Muscle layer of duodenum (tissue), 2 donors: ENCODE data around the gene PLPPR1.
"Not testable (repeated sequence)": the region's sequence is repeated elsewhere in the genome, so short reads cannot be mapped to it uniquely, and the experiment has no call there.

ENCODE experiments used
- H3K27ac ChIP-seq: one replicate; pipeline ENCODE4 v1.7.0; 2013; ENCODE audit warnings: mild to moderate bottlenecking, low read length
- H3K27me3 ChIP-seq: one replicate; pipeline ENCODE4 v1.7.0; 2013; ENCODE audit warnings: low read depth, mild to moderate bottlenecking, control low read depth, low read length
- H3K36me3 ChIP-seq, 2 donors: one replicate each; pipeline ENCODE4 v1.7.0; 2013; ENCODE audit warnings: low read length in 2 of 2, control low read depth in 1 of 2, mild to moderate bottlenecking in 1 of 2; ENCODE audit not compliant: insufficient read depth in 2 of 2, control insufficient read depth in 1 of 2
- H3K4me1 ChIP-seq, 2 donors: one replicate each; pipeline ENCODE4 v1.7.0; 2013; ENCODE audit warnings: low read length in 2 of 2, mild to moderate bottlenecking in 2 of 2, control low read depth in 1 of 2, moderate library complexity in 1 of 2; ENCODE audit not compliant: insufficient read depth in 2 of 2, control insufficient read depth in 1 of 2
- H3K4me3 ChIP-seq, 2 donors: one replicate each; pipeline ENCODE4 v1.7.0; 2013; ENCODE audit warnings: low read length in 2 of 2, low read depth in 1 of 2, mild to moderate bottlenecking in 1 of 2
- H3K9me3 ChIP-seq, 2 donors: one replicate each; pipeline ENCODE4 v1.7.0; 2013; ENCODE audit warnings: low read length in 2 of 2, control low read depth in 1 of 2, mild to moderate bottlenecking in 1 of 2; ENCODE audit not compliant: control insufficient read depth in 1 of 2
- donor health status: healthy.

Gene PLPPR1

DNA sequence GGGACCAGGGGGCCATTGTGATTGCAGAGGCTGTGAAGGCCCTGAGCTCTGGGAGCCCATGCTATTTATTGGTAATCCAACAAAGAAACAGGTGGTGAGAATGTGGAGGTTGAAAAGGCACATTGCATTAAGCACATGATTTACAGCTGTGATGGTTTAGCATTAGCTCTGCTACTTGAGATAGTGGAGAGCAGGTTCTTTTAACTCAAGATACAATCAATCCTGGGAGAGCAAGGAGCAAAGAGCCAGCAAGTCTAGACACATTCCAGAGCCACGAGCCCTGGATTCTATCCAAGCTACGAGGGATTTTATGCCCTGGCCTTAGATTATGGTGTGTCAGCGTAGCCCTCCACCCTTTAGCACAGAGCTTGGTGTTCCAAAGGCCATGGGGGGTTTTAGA lies 98.8 kb downstream of the PLPPR1 start:
- not testable (repeated sequence) for H3K27ac ChIP-seq, H3K27me3 ChIP-seq, H3K4me3 ChIP-seq, H3K4me1 ChIP-seq, H3K36me3 ChIP-seq
- H3K9me3 ChIP-seq: peaks cover 0 to 18% of the 10 kb centered on the region in 2 donors

DNA sequence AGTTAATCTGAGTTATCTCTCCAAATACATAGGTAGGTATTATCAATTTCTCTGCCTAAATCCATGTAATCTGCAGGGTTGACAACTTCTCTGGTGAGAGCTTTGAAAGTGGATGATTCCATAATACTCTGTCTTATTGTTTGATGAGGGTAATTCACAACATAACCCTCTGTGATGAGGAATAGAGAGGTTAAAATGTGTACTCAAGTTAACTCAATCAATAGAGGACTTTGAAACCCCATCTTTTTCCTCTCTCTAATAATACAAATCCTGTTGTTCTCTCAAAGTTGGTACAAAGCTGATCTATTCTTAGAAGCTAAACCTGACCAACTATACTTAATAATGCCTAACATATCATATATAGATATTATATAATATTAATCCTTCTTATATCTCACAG lies 100.1 kb downstream of the PLPPR1 start:
- H3K4me3 ChIP-seq: no peak overlapping the region
- H3K4me1 ChIP-seq: no peaks in the 10 kb centered on the region
- H3K27me3 ChIP-seq: no peaks in the 10 kb centered on the region
- H3K36me3 ChIP-seq: no peaks in the 10 kb centered on the region
- H3K9me3 ChIP-seq: peaks cover 0 to 18% of the 10 kb centered on the region in 2 donors
- no peak overlapping the region for H3K27ac ChIP-seq

DNA sequence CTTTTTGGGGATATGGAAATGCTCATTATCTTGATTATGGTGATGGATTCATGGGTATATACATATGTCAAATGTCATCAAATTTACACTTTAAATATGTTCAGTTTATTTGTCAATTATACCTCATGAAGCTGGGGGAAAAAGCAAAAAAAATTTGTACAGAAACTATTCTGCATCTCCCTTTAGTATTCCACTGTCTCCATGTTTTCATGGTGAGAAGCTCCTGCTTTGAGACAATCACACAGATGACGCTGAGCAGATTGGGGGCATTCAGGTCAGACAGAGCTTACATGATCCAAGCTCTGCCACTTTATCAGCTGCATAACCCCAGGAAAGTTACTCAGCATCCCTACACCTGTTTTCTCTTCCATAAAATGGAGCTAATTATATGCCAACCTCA lies 101.5 kb downstream of the PLPPR1 start:
- Histone ChIP-seq H3K9me3 (peaks cover 0 to 15% of the 10 kb centered on the region in 2 donors), H3K4me1 (no peaks in the 10 kb centered on the region), H3K27me3 (no peaks in the 10 kb centered on the region), H3K27ac (no peak overlapping the region), H3K4me3 (no peak overlapping the region), H3K36me3 (no peaks in the 10 kb centered on the region)

DNA sequence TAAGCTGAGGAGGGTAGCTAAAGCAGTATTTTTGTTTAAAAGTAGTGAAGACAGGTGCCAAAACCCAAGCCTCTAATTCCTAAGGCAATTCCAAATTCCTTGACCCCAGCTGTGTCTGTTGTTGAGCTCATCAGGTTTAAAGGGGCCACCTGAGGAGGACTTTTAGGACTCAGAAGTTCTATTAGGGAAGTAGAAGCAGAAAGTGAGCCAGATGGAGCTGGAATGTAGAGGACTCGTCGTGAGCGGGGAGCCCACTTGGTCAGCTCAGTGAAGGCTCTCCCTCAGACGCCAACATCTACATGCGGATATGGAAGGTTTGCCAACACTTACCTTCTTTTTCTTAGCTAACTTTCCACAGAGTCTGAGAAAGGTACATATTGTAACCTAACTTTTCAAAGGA lies 102.8 kb downstream of the PLPPR1 start:
- H3K4me1 ChIP-seq: no peaks in the 10 kb centered on the region
- H3K9me3 ChIP-seq: peaks cover 0 to 12% of the 10 kb centered on the region in 2 donors
- H3K4me3 ChIP-seq: no peak overlapping the region
- H3K36me3 ChIP-seq: no peaks in the 10 kb centered on the region
- no peaks in the 10 kb centered on the region for H3K27me3 ChIP-seq
- no peak overlapping the region for H3K27ac ChIP-seq

DNA sequence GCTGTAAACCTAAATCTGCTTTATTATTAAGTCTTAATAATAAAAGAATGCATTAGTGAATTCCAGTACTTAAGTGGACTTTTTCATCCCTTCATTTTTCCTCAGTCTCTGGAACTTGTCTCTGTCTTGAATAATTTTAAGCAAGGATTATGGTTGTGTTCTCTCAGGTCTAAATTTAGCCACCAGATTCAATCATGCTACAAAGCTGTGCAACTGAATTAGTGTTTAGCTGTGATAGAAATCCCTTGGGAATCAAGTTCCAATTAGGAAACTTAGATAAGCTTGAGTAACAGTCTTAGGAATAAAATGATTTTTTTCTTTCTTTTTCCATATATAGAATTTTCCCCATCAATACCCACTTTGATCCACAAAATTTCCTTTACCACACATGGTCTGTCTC lies 104.3 kb downstream of the PLPPR1 start:
- no peaks in the 10 kb centered on the region for H3K27me3 ChIP-seq
- no peak overlapping the region for H3K27ac ChIP-seq
- no peak overlapping the region for H3K4me3 ChIP-seq
- H3K36me3 ChIP-seq: no peaks in the 10 kb centered on the region
- H3K9me3 ChIP-seq: no peaks in the 10 kb centered on the region
- no peaks in the 10 kb centered on the region for H3K4me1 ChIP-seq

DNA sequence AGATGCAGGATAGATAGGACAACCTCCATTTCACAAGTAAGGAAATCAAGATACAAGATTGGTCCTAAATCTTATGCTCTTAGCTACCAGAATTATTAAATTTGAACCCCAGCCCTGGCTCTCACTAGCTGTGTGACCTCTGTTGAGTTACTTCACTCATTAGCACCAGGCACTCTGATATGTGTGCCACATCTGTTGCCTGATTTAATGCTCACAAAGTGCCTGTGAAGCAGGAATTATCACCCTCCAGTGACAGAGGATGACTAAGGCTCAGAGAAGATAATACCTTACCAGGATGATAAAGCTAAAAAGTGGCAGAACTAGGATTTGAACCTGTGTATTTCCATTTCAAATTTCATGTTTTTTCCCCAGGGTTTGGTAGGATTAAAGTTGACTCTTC lies 110.0 kb downstream of the PLPPR1 start:
- no peak overlapping the region for H3K27ac ChIP-seq
- H3K4me3 ChIP-seq: no peak overlapping the region
- H3K36me3 ChIP-seq: no peaks in the 10 kb centered on the region
- no peaks in the 10 kb centered on the region for H3K9me3 ChIP-seq
- H3K27me3 ChIP-seq: no peaks in the 10 kb centered on the region
- no peaks in the 10 kb centered on the region for H3K4me1 ChIP-seq

DNA sequence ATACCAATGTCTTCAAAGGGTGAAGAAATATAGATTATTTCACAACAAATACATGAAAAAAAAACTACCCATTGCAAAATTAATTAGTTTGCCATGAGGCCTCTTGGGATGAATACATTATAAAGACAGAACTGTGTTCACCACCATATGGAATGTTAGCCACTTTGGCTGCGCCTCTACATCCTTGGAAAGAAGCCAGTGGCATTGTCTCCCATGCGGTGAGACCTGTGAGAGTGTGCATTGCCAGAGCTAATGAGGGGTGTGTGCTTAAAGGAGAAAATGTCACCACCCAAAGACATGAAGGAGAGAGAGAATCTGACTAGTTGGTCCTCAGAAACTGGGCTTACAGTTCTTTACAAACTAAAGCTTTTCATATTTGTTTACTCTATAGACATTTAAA lies 110.6 kb downstream of the PLPPR1 start:
- no peaks in the 10 kb centered on the region for H3K4me1 ChIP-seq
- H3K27me3 ChIP-seq: no peaks in the 10 kb centered on the region
- no peaks in the 10 kb centered on the region for H3K9me3 ChIP-seq
- no peaks in the 10 kb centered on the region for H3K36me3 ChIP-seq
- H3K4me3 ChIP-seq: no peak overlapping the region
- H3K27ac ChIP-seq: no peak overlapping the region

DNA sequence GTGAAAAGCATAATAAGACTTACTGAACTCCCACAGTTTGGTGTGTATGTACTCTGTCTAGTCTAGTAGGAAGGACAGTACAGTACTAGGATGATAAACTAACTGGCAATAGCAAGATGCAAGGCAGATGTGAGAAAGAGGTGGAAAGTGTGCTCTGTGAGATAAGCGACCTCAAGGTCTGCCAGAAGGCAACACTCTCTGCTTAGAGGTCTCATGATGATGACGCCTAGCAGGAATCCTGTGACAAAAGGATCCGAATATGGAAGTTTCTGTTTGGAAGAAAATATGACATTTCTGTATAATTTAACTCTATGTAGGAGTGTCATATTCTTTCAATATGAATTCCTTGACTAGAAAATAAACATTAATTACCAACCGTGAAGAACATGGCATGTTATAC lies 112.2 kb downstream of the PLPPR1 start:
- Histone ChIP-seq H3K27me3 (no peaks in the 10 kb centered on the region), H3K36me3 (no peaks in the 10 kb centered on the region), H3K9me3 (no peaks in the 10 kb centered on the region), H3K4me1 (no peaks in the 10 kb centered on the region), H3K27ac (no peak overlapping the region), H3K4me3 (no peak overlapping the region)

DNA sequence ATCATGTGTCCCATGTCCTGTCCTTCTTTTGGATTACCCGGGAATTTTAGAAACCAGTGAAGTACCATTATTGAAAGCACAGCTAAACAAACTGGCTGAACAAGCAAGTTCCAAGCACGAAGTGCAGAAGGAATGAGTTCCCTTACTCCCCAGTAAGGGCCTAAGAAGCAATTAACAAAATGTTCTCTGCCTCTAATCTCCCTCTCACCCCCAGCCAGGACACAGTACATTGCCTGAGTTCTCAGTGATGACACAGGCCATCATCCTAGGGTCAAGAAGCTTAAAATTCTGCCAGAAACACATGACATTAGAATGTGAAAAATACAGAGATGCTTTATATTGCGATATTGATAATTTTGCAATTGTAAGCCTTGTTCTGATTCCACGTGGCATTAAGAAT lies 118.0 kb downstream of the PLPPR1 start:
- Histone ChIP-seq H3K27ac (no peak overlapping the region), H3K36me3 (no peaks in the 10 kb centered on the region), H3K4me1 (no peaks in the 10 kb centered on the region), H3K9me3 (peaks cover 0 to 3% of the 10 kb centered on the region in 2 donors), H3K27me3 (no peaks in the 10 kb centered on the region), H3K4me3 (no peak overlapping the region)

DNA sequence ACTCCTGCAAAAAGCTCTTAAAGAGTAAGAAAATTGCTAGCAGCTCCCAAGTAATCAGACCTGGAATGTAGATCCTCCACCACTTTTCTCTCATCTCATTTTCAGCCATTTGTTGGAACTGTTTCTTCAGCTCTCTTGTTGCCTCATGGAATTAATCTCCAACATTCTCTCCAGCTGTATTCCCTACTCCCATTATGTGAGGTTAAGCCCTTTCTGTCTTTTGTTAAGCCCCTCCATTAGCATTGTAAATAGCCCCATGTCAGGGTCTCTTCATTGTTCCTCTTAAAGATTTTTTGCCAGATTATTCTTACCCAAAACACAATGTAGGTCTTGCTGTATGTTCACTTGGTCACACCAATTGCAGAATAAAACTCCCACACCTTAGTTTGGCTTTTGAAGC lies 119.8 kb downstream of the PLPPR1 start:
- Histone ChIP-seq H3K27me3 (no peaks in the 10 kb centered on the region), H3K27ac (no peak overlapping the region), H3K36me3 (no peaks in the 10 kb centered on the region), H3K4me1 (no peaks in the 10 kb centered on the region), H3K9me3 (peaks cover 0 to 3% of the 10 kb centered on the region in 2 donors), H3K4me3 (no peak overlapping the region)

DNA sequence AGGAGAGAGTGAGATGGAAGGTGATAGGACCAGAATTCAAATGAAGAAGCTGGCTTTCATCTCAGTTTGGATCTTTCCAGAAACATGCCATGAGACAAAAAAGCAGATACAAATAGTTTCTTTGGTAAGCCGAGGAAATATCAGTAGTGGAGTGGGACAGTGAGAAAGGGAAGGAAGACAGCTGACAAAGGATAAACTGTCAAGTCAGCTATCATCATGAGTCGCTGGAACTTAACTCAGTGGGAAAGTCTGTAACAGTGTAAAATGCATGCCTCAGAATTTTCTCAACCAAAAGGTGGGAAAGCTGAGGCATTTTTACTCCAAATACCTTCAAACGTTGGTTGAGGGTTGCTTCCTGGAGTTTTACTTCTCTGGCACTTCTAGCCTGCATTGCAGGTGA lies 129.8 kb downstream of the PLPPR1 start:
- Histone ChIP-seq H3K27me3 (no peaks in the 10 kb centered on the region), H3K36me3 (no peaks in the 10 kb centered on the region), H3K27ac (no peak overlapping the region), H3K4me3 (no peak overlapping the region), H3K9me3 (no peaks in the 10 kb centered on the region), H3K4me1 (no peaks in the 10 kb centered on the region)

DNA sequence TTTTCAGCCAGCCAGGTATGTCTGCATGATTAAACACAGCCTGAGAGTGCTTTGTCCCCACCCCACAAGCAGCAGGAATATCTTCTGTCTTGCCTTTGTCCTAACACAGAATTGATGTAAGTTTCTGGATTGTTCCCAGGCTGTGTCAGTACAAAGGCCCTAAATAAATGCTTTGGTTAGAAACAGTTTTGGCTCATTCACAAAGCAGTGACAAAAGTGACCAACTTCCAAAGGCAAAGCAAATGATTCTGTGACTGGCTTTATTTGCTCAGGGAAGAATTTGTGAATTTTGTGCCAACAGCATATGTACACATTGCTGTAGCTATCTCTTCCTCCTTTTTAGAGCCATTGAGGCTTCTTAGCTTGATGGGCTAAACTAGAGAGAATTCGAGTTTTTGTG lies 133.7 kb downstream of the PLPPR1 start:
- Histone ChIP-seq H3K4me3 (no peak overlapping the region), H3K27ac (no peak overlapping the region), H3K36me3 (no peaks in the 10 kb centered on the region), H3K9me3 (no peaks in the 10 kb centered on the region), H3K27me3 (no peaks in the 10 kb centered on the region), H3K4me1 (no peaks in the 10 kb centered on the region)
